ENCODE results near the gene LYSMD2.

Gene LYSMD2

DNA sequence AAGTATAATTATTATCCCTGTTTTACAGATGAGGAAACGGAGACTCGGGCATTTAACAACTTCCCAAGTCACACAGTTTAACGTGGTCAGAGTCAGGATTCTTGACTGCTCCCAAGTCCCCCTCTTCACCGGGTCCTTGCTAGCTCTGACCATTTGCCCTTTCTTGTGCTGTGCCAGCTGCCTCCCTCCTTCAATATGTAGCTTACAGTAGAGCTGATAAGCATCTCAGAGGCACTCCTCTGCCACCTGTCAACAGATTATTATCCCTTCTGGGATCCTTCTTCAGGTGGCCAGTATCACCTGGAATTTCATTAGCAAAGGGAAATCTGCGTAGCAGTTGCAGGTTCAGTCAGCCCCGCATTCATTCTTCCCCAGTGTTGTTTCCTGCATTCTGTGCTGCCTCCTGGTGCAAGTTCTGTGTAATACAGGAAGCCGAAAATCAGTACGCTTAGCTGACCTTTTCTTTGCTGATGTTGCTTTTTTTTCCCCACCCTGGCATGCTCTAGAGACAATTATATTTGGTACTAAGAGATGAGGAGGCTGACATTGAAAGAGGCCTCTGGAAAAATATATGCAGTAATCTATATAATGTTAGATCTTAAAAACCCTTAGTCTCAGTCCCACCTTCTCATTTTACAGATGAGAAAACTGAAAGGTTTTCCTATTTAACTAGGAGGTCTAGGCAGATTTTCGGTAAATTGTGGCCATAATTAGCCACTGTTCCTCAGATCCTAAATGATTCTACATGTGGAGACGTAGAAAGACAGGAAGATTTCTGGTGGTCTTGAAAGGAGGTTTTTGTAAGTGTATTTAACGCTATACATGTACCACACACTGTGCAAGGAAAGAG, 38.7 kb upstream of the LYSMD2 start:
- DNase-seq (ENCODE audit: low read depth), result peak; percentile 67
- TF ChIP-seq, protein P1, sequence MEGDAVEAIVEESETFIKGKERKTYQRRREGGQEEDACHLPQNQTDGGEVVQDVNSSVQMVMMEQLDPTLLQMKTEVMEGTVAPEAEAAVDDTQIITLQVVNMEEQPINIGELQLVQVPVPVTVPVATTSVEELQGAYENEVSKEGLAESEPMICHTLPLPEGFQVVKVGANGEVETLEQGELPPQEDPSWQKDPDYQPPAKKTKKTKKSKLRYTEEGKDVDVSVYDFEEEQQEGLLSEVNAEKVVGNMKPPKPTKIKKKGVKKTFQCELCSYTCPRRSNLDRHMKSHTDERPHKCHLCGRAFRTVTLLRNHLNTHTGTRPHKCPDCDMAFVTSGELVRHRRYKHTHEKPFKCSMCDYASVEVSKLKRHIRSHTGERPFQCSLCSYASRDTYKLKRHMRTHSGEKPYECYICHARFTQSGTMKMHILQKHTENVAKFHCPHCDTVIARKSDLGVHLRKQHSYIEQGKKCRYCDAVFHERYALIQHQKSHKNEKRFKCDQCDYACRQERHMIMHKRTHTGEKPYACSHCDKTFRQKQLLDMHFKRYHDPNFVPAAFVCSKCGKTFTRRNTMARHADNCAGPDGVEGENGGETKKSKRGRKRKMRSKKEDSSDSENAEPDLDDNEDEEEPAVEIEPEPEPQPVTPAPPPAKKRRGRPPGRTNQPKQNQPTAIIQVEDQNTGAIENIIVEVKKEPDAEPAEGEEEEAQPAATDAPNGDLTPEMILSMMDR (IDR thresholded peaks at IDR 0.05; ENCODE audit: low read length, missing control alignments), result peak; percentile 83
- H3K4me3 ChIP-seq (replicated peaks; ENCODE audit: low read depth, low read length), result no peak overlapping the region

DNA sequence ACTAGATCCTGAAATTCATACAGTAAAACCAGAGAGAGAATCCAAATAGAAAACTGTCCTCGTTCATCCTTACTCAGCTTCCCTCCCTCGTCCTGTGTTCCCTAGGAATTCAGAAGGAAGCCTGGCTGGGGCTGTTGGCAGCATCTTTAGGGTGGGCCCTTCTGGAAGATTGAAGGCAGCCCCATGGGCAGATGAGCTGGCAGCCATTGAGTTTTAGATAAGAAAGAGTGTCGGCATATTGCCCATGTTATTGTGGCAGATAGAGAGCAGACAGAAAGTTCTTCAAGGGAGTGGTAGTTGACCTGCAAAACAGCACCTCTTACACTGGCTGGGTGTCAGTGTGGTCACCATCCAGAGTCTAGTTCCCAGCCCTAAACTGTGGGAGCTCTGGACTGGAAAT, 37.5 kb upstream of the LYSMD2 start:
- TF ChIP-seq, protein P1 (IDR thresholded peaks at IDR 0.05; ENCODE audit: low read length, missing control alignments), result no peak
- H3K4me3 ChIP-seq (replicated peaks; ENCODE audit: low read depth, low read length), result no peak overlapping the region
- no peak for DNase-seq (ENCODE audit: low read depth)

GRCh38 chr15:51771773-51772172, 34.3 kb upstream of the LYSMD2 start:
- DNase-seq (ENCODE audit: low read depth), result no peak
- TF ChIP-seq, protein P1 (IDR thresholded peaks at IDR 0.05; ENCODE audit: low read length, missing control alignments), result no peak
- no peak overlapping the region for H3K4me3 ChIP-seq (replicated peaks; ENCODE audit: low read depth, low read length)

- TF ChIP-seq, protein P1 (IDR thresholded peaks at IDR 0.05; ENCODE audit: low read length, missing control alignments), result no peak
- DNase-seq (ENCODE audit: low read depth), result no peak
- no peak overlapping the region for H3K4me3 ChIP-seq (replicated peaks; ENCODE audit: low read depth, low read length)
These were observed 33.4 kb upstream of the LYSMD2 start for GRCh38 chr15:51770902-51771301.

DNA sequence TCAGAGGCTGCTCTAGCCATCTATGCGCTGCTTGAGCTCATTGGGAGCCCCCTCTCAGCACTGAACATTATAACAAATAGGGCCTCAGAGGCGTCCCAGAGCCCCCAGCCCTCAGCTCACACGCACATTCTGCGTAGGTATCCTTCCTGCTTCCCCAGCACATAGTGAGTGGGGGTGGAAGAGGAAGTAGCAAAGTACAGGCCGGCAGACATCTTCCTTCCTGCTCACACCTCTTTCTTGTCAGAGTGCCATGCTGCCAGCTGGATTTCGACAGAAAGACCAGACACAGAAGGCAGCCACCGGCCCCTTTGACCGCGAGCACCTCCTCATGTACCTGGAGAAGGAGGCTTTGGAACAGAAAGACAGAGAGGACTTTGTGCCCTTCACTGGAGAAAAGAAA, 30.6 kb upstream of the LYSMD2 start:
- DNase-seq (ENCODE audit: low read depth), result no peak
- TF ChIP-seq, protein P1 (IDR thresholded peaks at IDR 0.05; ENCODE audit: low read length, missing control alignments), result no peak
- H3K4me3 ChIP-seq (replicated peaks; ENCODE audit: low read depth, low read length), result no peak overlapping the region

GRCh38 chr15:51766341-51766740, 28.9 kb upstream of the LYSMD2 start:
- TF ChIP-seq, protein P1 (IDR thresholded peaks at IDR 0.05; ENCODE audit: low read length, missing control alignments), result no peak
- no peak for DNase-seq (ENCODE audit: low read depth)
- H3K4me3 ChIP-seq (replicated peaks; ENCODE audit: low read depth, low read length), result no peak overlapping the region

DNA sequence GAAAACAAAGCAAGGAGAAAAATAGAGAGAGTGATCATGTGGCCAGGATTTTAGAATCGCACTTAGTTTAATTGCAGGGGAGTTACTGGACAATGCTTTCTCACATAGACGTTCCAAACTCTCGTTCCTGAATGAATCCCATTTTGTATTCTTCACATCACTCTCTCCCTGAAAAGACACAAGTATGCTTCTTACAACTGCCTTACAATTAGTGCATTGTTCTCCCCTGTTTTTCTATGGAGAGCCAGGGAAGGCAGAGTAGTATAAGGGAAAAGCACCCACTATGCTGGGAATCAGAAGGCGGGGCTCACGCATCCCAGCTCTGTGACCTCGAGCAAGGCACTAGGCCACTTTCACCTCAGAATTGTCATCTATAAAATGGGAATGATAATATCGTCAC, 28.3 kb upstream of the LYSMD2 start:
- H3K4me3 ChIP-seq (replicated peaks; ENCODE audit: low read depth, low read length), result no peak overlapping the region
- TF ChIP-seq, protein P1 (IDR thresholded peaks at IDR 0.05; ENCODE audit: low read length, missing control alignments), result no peak
- no peak for DNase-seq (ENCODE audit: low read depth)

All from fibroblast of pulmonary artery (primary cell).